Activated CD4-positive, alpha-beta T cell treated with anti-CD3 and anti-CD28 coated beads, Interleukin-2, amount 10 ng/mL, durations not matched to agents 7 days and 5 days (primary cell): Measurements from ENCODE around the gene SDC4. TPM values are rescaled to one million over a fixed set of nuclear protein-coding genes. Genes with fewer than 3 reads are reported as not detected.

Source experiments
- CTCF ChIA-PET: fragments of 350-600 bp; sonication (Branson Sonifier 250); formaldehyde crosslinking; loops from one replicate; lab custom pipeline; 2021; ENCODE audit warnings: antibody characterized with exemption; lab: Charles Lee
- POLR2A ChIA-PET: fragments of 350-600 bp; sonication (Branson Sonifier 250); formaldehyde crosslinking; loops from one replicate; lab custom pipeline; 2021; ENCODE audit warnings: antibody characterized with exemption; lab: Charles Lee
- DNase-seq: peaks from one replicate; pipeline ENCODE4 v3.0.0-alpha.2; 2020
- H3K27ac Mint-ChIP-seq: one replicate; pipeline ENCODE4 v1.8.0; 2021; ENCODE audit warnings: mild to moderate bottlenecking, moderate library complexity, mixed read lengths
- H3K27me3 Mint-ChIP-seq: one replicate; pipeline ENCODE4 v1.8.0; 2021; ENCODE audit warnings: mixed read lengths
- H3K36me3 Mint-ChIP-seq: one replicate; pipeline ENCODE4 v1.8.0; 2021; ENCODE audit warnings: low read depth, mixed read lengths
- H3K4me1 Mint-ChIP-seq: one replicate; pipeline ENCODE4 v1.8.0; 2021; ENCODE audit warnings: mixed read lengths
- H3K4me3 Mint-ChIP-seq: one replicate; pipeline ENCODE4 v1.8.0; 2021; ENCODE audit warnings: mild to moderate bottlenecking, moderate library complexity, mixed read lengths
- H3K9me3 Mint-ChIP-seq: one replicate; pipeline ENCODE4 v1.8.0; 2021; ENCODE audit warnings: mixed read lengths
- total RNA-seq, 2 experiments: library from RNA; stranded (reverse); gene quantifications; one replicate each; pipeline ENCODE4 v1.2.3, GENCODE V29; 2021

Gene SDC4
- total RNA-seq, 2 experiments from 2014 or later, result 7.5 to 8.1 TPM

DNA sequence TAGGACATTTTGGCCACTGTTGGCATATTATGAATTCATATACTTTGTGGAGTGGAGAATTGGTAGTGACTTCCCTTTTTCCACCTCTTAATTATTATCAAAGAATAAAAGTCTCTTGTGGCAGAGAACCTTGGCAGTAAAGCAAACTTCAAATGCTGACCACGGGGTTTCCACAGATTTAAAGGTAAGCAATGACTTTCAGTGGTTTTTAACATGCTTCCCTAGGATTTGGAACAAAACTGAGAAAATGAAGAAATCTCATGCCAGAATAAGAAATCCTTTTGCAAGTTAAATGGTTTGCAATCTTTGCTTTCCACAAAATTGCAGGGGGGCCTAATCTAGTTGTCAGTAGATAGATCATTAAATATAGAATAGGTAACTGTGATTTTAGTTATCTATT lies 2.0 kb upstream of the SDC4 start:
- peaks cover 50% of the 10 kb centered on the region for H3K4me1 Mint-ChIP-seq
- no peak overlapping the region for H3K4me3 Mint-ChIP-seq

GRCh38 chr20:45347297-45347935 lies 808 bp downstream of the SDC4 start:
- Mint-ChIP-seq H3K36me3 (no peaks in the 10 kb centered on the region), H3K4me1 (peaks cover 27% of the 10 kb centered on the region), H3K27ac (peak overlapping the region; percentile 76), H3K4me3 (peak overlapping the region; percentile 72), H3K27me3 (no peaks in the 10 kb centered on the region), H3K9me3 (no peaks in the 10 kb centered on the region)
- POLR2A ChIA-PET, result no interaction called here
- CTCF ChIA-PET, result interaction anchor here (0.8 to 4.6 kb wide), 9 partner anchors 10 to 89 kb away, joined by 3 to 19 read pairs (median 5); partner anchors contain the start of gene SYS1
- no peak for DNase-seq

More for the DNA sequence above, 2.0 kb upstream of the SDC4 start:
- no peak for DNase-seq
- H3K27me3 Mint-ChIP-seq, result no peaks in the 10 kb centered on the region
- no peaks in the 10 kb centered on the region for H3K36me3 Mint-ChIP-seq
- no peak overlapping the region for H3K27ac Mint-ChIP-seq
- ChIA-PET POLR2A (no interaction called here), CTCF (interaction anchor here (1.0 kb wide), 1 partner anchor 13 kb away, joined by 4 read pairs; the partner anchor contains the start of gene SYS1)
- H3K9me3 Mint-ChIP-seq, result no peaks in the 10 kb centered on the region

GRCh38 chr20:45346851-45347250 lies 1.4 kb downstream of the SDC4 start:
- Mint-ChIP-seq H3K36me3 (no peaks in the 10 kb centered on the region), H3K27me3 (no peaks in the 10 kb centered on the region), H3K4me1 (peaks cover 27% of the 10 kb centered on the region), H3K4me3 (peak overlapping the region; percentile 72), H3K27ac (no peak overlapping the region), H3K9me3 (no peaks in the 10 kb centered on the region)
- no peak for DNase-seq
- ChIA-PET POLR2A (no interaction called here), CTCF (interaction anchor here (0.8 to 4.6 kb wide), 8 partner anchors 10 to 90 kb away, joined by 3 to 19 read pairs (median 5); partner anchors contain the start of gene SYS1)

- peaks cover 27% of the 10 kb centered on the region for H3K4me1 Mint-ChIP-seq
- no peaks in the 10 kb centered on the region for H3K36me3 Mint-ChIP-seq
- no peak for DNase-seq
- ChIA-PET CTCF (interaction anchor here (0.9 to 4.6 kb wide), 6 partner anchors 11 to 91 kb away, joined by 3 to 19 read pairs (median 10); partner anchors contain the start of gene SYS1), POLR2A (no interaction called here)
- no peaks in the 10 kb centered on the region for H3K27me3 Mint-ChIP-seq
- H3K9me3 Mint-ChIP-seq, result no peaks in the 10 kb centered on the region
- H3K4me3 Mint-ChIP-seq, result no peak overlapping the region
- H3K27ac Mint-ChIP-seq, result no peak overlapping the region
Observed at GRCh38 chr20:45346291-45346718, 1.9 kb downstream of the SDC4 start.

GRCh38 chr20:45345104-45345936 lies 2.9 kb downstream of the SDC4 start:
- no peaks in the 10 kb centered on the region for H3K27me3 Mint-ChIP-seq
- POLR2A ChIA-PET, result no interaction called here
- no peak overlapping the region for H3K27ac Mint-ChIP-seq

GRCh38 chr20:45344168-45344860 lies 3.9 kb downstream of the SDC4 start:
- POLR2A ChIA-PET, result no interaction called here
- H3K9me3 Mint-ChIP-seq, result no peaks in the 10 kb centered on the region
- H3K27ac Mint-ChIP-seq, result no peak overlapping the region
- no peaks in the 10 kb centered on the region for H3K27me3 Mint-ChIP-seq
- no peak overlapping the region for H3K4me3 Mint-ChIP-seq
- CTCF ChIA-PET, result interaction anchor here (0.9 to 2.3 kb wide), 4 partner anchors 9 to 51 kb away, joined by 4 to 9 read pairs (median 6); partner anchors contain the start of gene SYS1
- DNase-seq, result no peak
- H3K36me3 Mint-ChIP-seq, result no peaks in the 10 kb centered on the region
- peaks cover 27% of the 10 kb centered on the region for H3K4me1 Mint-ChIP-seq

More at GRCh38 chr20:45345104-45345936, 2.9 kb downstream of the SDC4 start:
- H3K9me3 Mint-ChIP-seq, result no peaks in the 10 kb centered on the region
- peaks cover 27% of the 10 kb centered on the region for H3K4me1 Mint-ChIP-seq
- CTCF ChIA-PET, result interaction anchor here (0.6 to 4.6 kb wide), 5 partner anchors 10 to 91 kb away, joined by 4 to 19 read pairs (median 11); partner anchors contain the start of gene SYS1
- H3K4me3 Mint-ChIP-seq, result no peak overlapping the region
- no peak for DNase-seq
- no peaks in the 10 kb centered on the region for H3K36me3 Mint-ChIP-seq

DNA sequence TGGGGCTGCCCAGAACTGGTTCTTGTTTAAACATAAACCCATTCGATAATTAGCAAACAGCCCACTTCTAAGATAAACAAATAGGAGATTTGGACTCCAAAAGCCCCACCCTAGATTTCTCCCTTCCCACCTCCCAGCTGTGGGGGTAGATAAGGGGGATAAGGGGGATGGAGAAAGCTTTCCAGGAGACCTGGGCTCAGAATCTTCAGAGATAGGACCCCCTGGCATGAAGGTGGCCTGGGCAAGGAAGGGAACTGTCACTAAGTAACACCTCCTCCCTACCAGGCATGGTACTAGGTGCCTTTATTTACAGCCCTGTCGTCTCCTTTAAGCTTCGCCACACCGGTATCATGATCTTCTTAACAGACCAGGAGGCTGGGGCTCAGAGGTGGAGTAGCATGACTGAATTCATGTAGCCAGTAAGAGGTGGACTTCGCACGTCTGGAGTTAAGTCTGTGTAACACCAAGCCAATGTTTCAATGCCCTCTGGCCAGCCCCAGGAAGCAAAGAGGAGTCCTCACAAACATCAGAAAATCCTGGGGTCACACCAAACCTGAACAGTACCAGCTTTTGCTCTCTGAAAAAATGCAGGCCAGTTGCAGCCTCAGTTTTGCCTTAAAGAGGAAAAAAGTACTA lies 4.6 kb downstream of the SDC4 start:
- POLR2A ChIA-PET, result no interaction called here
- Mint-ChIP-seq H3K27me3 (no peaks in the 10 kb centered on the region), H3K4me3 (no peak overlapping the region), H3K27ac (no peak overlapping the region), H3K36me3 (no peaks in the 10 kb centered on the region), H3K4me1 (peaks cover 29% of the 10 kb centered on the region), H3K9me3 (no peaks in the 10 kb centered on the region)
- CTCF ChIA-PET, result interaction anchor here (1.4 kb wide), 2 partner anchors 19 to 30 kb away, joined by 4 to 9 read pairs; partner anchors contain the start of gene SYS1
- DNase-seq, result no peak

DNA sequence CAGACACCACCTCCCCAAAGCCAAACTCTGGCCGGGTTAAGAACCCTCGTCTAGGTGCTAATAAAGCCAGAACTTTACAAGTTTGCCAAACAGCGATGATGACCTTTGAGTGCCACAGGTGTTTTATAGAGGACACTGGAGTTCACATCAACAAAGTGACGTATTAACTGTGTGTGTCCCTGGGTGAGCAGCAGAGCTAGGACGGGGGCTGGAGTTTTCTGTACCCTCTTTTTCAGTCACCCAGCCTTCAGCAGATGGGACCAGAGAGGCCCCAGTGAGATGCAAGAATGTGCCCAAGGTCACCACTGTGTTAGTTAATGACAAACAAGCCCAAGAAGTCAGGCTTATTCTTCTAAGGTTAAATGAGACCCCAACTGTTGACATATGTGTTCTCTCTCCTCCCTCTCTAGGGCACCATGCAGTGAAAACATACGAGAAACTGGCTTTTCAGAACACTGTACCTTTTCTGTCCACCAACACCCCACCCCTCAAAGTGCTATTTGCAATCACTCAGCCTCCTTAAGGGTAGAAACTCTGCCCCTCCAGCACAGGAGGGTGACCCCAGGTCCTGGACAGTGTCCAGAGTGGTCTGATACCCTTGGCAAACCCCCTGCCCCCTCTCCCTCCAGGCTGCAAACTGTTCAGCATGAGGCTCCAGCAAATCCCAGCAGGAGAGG lies 5.2 kb downstream of the SDC4 start:
- ChIA-PET POLR2A (no interaction called here), CTCF (no interaction called here)
- H3K4me1 Mint-ChIP-seq, result peaks cover 27% of the 10 kb centered on the region

DNA sequence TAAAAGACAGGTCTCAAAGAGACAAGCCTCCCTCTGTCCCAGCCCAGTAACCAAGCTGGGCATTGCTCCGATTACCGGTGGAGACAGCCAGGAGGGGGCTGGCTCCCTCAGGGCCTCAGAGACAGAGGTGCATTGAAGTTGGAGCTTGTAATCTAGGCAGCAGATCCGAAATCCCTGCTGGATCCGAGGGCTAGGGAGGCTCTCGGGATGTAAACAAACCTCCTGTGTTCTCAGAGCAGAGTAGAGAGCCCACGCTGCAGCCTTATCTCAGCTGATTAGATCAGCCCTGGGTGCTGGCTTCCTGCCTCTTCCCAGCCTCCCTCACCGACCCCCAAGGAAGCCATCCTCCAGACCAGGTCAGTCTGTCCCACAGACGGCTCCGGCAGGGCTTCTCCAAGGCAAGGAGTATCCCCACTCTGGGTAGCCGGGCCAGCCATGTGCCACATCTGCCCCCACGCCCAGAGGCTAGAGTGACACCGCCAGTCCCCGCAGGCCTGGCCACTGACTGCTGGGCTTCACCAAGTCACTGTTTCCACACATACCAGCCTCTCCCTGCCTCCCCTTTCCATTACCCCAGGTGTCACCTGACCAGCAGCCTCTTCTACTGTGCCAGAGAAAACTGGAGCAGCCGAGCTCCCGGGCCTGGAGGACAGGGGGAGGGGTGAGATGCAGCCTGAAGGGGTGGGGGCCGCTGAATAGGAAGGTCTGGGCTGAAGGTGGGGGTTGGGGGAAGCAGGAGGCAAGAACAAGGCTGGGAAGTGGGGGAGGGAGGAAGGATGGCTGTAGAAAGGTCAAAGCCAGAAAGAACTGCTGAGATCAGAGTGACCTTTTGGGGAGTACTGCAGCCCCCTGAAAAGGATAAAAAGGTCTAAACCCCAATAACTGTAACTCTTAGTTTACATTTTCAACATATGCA lies 6.0 kb downstream of the SDC4 start:
- Mint-ChIP-seq H3K4me1 (peaks cover 20% of the 10 kb centered on the region), H3K9me3 (no peaks in the 10 kb centered on the region), H3K4me3 (no peak overlapping the region), H3K36me3 (no peaks in the 10 kb centered on the region), H3K27ac (no peak overlapping the region), H3K27me3 (no peaks in the 10 kb centered on the region)
- CTCF ChIA-PET, result interaction anchor here (0.9 to 2.0 kb wide), 2 partner anchors 19 to 20 kb away, joined by 3 to 7 read pairs; partner anchors contain the start of gene SYS1
- POLR2A ChIA-PET, result no interaction called here
- no peak for DNase-seq

More for the DNA sequence above, 5.2 kb downstream of the SDC4 start:
- Mint-ChIP-seq H3K9me3 (no peaks in the 10 kb centered on the region), H3K4me3 (no peak overlapping the region), H3K27ac (no peak overlapping the region), H3K27me3 (no peaks in the 10 kb centered on the region), H3K36me3 (no peaks in the 10 kb centered on the region)
- DNase-seq, result no peak

- H3K36me3 Mint-ChIP-seq, result no peaks in the 10 kb centered on the region
- H3K4me3 Mint-ChIP-seq, result no peak overlapping the region
- no peaks in the 10 kb centered on the region for H3K9me3 Mint-ChIP-seq
- DNase-seq, result no peak
- CTCF ChIA-PET, result interaction anchor here (0.9 to 2.0 kb wide), 2 partner anchors 19 to 21 kb away, joined by 3 to 7 read pairs; partner anchors contain the start of gene SYS1
- POLR2A ChIA-PET, result no interaction called here
- H3K27me3 Mint-ChIP-seq, result no peaks in the 10 kb centered on the region
- peaks cover 14% of the 10 kb centered on the region for H3K4me1 Mint-ChIP-seq
- no peak overlapping the region for H3K27ac Mint-ChIP-seq
Observed at GRCh38 chr20:45341579-45341938, 6.7 kb downstream of the SDC4 start.

DNA sequence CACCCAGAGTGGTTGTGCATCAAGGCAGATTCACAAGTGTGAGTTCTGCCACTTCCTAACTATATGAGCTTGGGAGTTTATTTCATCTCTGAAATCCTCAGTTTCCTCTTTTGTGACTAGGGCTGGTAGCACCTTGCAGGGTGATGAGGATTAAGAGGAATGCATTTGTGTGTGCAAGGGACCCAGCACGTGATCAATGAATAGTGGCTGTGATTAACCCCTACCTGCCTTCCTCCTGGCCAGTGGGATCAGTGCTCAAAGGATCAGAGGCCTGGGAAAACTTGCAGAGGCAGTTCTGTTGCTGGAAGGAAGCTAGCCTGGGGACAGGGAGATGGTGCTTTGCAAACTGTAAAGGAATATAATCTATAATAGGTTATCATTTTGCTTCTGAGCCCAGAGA lies 7.3 kb downstream of the SDC4 start:
- Mint-ChIP-seq H3K27me3 (no peaks in the 10 kb centered on the region), H3K9me3 (no peaks in the 10 kb centered on the region), H3K4me1 (peaks cover 8% of the 10 kb centered on the region), H3K36me3 (no peaks in the 10 kb centered on the region), H3K27ac (no peak overlapping the region), H3K4me3 (no peak overlapping the region)
- POLR2A ChIA-PET, result no interaction called here
- CTCF ChIA-PET, result interaction anchor here (2.0 kb wide), 1 partner anchor 18 kb away, joined by 7 read pairs; no protein-coding TSS in a partner anchor
- DNase-seq, result no peak
